ENCODE results near the gene CEP85.

Gene CEP85

DNA sequence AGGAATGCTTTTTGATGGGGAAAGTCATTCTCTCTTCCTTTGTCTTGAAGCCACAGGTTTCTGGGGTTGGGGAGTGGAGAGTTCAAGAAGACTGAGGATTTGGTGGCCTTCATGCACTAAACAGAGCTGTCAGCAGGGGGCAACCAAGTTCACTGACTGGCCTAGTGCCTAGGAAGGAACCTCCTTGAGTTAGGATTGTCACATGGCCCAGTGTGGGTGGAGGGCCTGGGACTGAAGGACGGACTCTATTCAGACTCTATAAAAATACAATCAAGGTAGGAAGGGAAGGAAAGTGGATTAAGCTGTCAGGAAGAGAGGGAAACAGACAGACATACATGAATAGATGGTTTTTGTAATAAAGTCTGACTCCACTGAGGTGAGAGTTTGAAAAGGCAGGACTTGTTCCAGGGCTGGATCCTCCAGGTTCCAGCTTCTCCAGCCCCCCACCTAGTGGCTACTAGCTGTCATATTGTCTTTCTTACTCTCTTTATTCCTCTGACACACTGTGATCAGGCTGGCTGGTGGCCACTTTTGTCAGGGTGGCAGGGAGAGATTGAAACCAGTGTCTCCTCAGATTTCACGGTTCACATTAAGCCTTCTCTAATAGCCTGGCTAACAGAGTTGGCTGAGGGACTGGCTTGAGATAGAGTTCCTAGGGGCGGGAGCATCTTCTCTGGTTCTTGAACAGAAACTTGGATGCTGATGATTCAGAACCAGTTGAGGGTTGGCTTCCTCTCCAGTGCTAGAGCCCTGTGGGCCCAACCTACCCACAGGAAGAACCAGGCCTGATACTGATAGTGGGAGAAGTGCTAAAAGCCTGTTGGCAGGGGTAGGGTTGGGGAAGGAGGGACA lies 41.8 kb downstream of the CEP85 start:
- TF ChIP-seq POLR2A (IDR thresholded peaks at IDR 0.05; ENCODE audit: low read depth, low read length), result no peak
- FAIRE-seq (peak; percentile 83), DNase-seq (ENCODE audit: insufficient read length, low spot score) (peak; percentile 69)

- peak; percentile 75 for FAIRE-seq
- DNase-seq (ENCODE audit: insufficient read length, low spot score), result no peak
- TF ChIP-seq TAF1 (IDR thresholded peaks at IDR 0.05; ENCODE audit: low read depth, low read length) (no peak), SPI1 (IDR thresholded peaks at IDR 0.05; ENCODE audit: low read depth, low read length) (0 out of 2 replicates have a peak, but pooled peaks have one; percentile 21)
Observed at GRCh38 chr1:26276432-26276838, 42.4 kb downstream of the CEP85 start.

GRCh38 chr1:26277261-26277661 lies 43.3 kb downstream of the CEP85 start:
- no peak for DNase-seq (ENCODE audit: insufficient read length, low spot score)
- TF ChIP-seq PAX5 (IDR thresholded peaks at IDR 0.05; ENCODE audit: insufficient read depth, low read length, severe bottlenecking) (no peak), TAF1 (IDR thresholded peaks at IDR 0.05; ENCODE audit: low read depth, low read length) (no peak)
- no peak for FAIRE-seq

GRCh38 chr1:26277719-26278118 lies 43.7 kb downstream of the CEP85 start:
- DNase-seq (ENCODE audit: insufficient read length, low spot score) (no peak), FAIRE-seq (no peak)
- TF ChIP-seq SPI1 (IDR thresholded peaks at IDR 0.05; ENCODE audit: low read depth, low read length) (no peak), POLR2A (IDR thresholded peaks at IDR 0.05; ENCODE audit: low read depth, low read length) (no peak), PAX5 (IDR thresholded peaks at IDR 0.05; ENCODE audit: insufficient read depth, low read length, severe bottlenecking) (no peak), POU2F2 (IDR thresholded peaks at IDR 0.05; ENCODE audit: low read depth, low read length) (no peak), TAF1 (IDR thresholded peaks at IDR 0.05; ENCODE audit: low read depth, low read length) (no peak), POLR2AphosphoS5 (IDR thresholded peaks at IDR 0.05; ENCODE audit: low read depth, low read length) (no peak)

GRCh38 chr1:26278303-26278702 lies 44.3 kb downstream of the CEP85 start:
- no peak for DNase-seq (ENCODE audit: insufficient read length, low spot score)
- TF ChIP-seq POLR2A (IDR thresholded peaks at IDR 0.05; ENCODE audit: low read depth, low read length) (no peak), POLR2AphosphoS5 (IDR thresholded peaks at IDR 0.05; ENCODE audit: low read depth, low read length) (no peak), TAF1 (IDR thresholded peaks at IDR 0.05; ENCODE audit: low read depth, low read length) (no peak), PAX5 (IDR thresholded peaks at IDR 0.05; ENCODE audit: insufficient read depth, low read length, severe bottlenecking) (no peak), POU2F2 (IDR thresholded peaks at IDR 0.05; ENCODE audit: low read depth, low read length) (no peak), SPI1 (IDR thresholded peaks at IDR 0.05; ENCODE audit: low read depth, low read length) (no peak)
- FAIRE-seq, result no peak

DNA sequence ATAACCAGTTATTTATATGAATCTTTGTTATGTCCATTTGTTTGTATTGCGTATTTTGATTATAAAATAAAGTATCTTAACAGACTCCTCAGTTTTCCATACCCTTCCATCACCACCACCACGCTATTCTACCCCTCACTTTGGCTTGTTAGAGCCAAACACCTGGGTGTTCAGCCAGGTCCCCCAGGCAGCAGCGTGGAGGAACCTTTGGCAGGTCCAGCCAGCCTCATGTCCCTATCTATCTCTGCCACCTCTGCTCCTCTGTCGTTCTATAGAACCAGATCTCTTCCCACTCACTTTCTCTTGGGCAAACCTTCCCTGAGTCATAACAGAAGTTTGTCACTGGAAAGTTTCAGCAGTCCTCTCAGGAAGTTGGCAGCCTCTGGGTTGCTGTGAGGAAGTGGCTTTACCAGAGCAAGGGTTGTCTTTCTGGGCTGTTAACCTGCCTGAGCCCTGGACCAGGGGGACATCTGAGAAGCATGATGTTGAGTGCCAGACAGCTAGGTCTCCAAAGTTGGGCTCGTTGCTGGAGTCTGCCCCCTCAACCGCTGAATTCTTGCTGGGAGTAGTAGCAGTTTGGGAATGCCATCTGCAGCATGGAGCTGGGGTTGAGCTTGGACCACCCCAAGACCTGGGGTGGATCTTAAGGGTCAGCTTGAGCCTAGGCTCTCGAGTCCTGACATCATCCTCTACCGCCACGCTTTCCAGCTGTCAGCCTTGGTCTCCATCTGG lies 44.9 kb downstream of the CEP85 start:
- DNase-seq (ENCODE audit: insufficient read length, low spot score) (no peak), FAIRE-seq (peak; percentile 13)
- TF ChIP-seq SPI1 (IDR thresholded peaks at IDR 0.05; ENCODE audit: low read depth, low read length) (peak; percentile 65), POLR2AphosphoS5 (IDR thresholded peaks at IDR 0.05; ENCODE audit: low read depth, low read length) (no peak)

DNA sequence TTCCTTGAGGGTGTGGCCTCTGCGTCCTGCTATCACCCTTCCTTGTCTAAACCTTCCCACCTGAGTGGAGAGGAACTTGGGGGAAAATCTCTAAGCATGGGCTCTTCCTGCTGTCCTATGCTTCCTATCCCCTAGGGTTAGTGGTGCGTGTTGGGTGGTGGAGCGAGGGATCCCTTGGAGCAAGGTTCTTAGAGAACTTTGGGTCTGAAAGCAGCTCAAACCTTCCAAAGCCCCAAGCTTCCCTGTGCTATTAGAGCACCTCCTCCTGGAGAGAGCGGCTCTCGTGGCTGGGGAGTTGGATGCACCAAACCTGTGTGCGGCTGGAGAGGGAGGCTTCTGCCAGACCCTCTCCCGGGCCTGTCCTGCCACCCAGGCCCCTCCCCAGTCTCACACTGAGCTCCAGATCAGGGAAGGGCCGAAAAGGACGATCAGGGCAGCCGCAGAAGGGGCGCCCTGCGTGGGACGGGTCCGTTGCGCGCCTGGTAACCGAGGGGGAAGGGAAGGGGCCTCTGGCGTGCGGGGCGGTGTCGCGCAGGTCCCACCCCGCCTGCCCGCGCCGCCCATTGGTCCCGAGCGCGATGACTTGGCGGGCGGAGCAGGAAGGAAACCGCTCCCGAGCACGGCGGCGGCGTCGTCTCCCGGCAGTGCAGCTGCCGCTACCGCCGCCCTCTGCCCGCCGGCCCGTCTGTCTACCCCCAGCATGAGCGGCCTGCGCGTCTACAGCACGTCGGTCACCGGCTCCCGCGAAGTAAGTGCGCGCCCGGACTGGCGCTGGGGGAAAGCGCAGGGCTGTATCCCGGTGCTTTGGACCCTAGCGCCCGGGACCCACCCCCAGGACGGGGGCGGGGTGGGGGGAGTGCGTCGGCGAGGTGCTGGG lies 45.7 kb downstream of the CEP85 start, which contains the start of gene SH3BGRL3:
Gene SH3BGRL3, plus strand, starts transcription at position 631 of the 877 bp plus-strand sequence. Its CDS starts 70 bp downstream, at position 701.
- FAIRE-seq (peak; percentile 85), DNase-seq (ENCODE audit: insufficient read length, low spot score) (peak; percentile 94)
- TF ChIP-seq POU2F2 (IDR thresholded peaks at IDR 0.05; ENCODE audit: low read depth, low read length), result 0 out of 2 replicates have a peak, but pooled peaks have one; percentile 22
- no peak for TF ChIP-seq PAX5 (IDR thresholded peaks at IDR 0.05; ENCODE audit: insufficient read depth, low read length, severe bottlenecking)
- peak; percentile 73 for TF ChIP-seq POLR2A (IDR thresholded peaks at IDR 0.05; ENCODE audit: low read depth, low read length)
- no peak for TF ChIP-seq TAF1 (IDR thresholded peaks at IDR 0.05; ENCODE audit: low read depth, low read length)

- FAIRE-seq (no peak), DNase-seq (ENCODE audit: insufficient read length, low spot score) (no peak)
- no peak for TF ChIP-seq POU2F2 (IDR thresholded peaks at IDR 0.05; ENCODE audit: low read depth, low read length)
Observed at GRCh38 chr1:26280333-26281042, 46.5 kb downstream of the CEP85 start.

DNA sequence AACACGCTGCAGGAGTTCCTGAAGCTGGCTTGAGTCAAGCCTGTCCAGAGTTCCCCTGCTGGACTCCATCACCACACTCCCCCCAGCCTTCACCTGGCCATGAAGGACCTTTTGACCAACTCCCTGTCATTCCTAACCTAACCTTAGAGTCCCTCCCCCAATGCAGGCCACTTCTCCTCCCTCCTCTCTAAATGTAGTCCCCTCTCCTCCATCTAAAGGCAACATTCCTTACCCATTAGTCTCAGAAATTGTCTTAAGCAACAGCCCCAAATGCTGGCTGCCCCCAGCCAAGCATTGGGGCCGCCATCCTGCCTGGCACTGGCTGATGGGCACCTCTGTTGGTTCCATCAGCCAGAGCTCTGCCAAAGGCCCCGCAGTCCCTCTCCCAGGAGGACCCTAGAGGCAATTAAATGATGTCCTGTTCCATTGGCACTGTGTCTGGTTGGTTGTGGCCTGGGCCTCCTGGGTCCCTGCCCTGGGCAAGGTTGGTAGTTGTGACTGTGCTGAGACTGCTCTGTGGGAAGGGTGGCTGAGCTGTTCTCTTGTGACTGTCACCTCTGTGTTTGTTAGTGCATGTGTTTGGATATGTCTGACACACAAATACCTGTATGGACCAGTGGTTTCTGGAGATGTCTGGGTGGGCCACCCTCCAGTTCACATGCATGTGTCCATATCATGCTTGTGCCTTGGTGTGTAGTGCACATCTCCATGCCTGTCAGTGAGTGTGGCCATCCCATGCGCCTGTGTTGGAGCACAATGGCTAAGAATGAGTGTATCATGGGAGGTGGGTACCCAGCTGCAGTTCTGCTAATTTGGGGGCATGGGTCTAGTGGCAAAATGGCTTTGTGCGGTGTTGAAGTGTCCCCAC lies 47.3 kb downstream of the CEP85 start:
- FAIRE-seq (no peak), DNase-seq (ENCODE audit: insufficient read length, low spot score) (no peak)
- TF ChIP-seq POU2F2 (IDR thresholded peaks at IDR 0.05; ENCODE audit: low read depth, low read length), result no peak
- TF ChIP-seq POLR2AphosphoS5 (IDR thresholded peaks at IDR 0.05; ENCODE audit: low read depth, low read length), result no peak
- TF ChIP-seq POLR2A (IDR thresholded peaks at IDR 0.05; ENCODE audit: low read depth, low read length), result no peak
- TF ChIP-seq SPI1 (IDR thresholded peaks at IDR 0.05; ENCODE audit: low read depth, low read length), result no peak
- TF ChIP-seq PAX5 (IDR thresholded peaks at IDR 0.05; ENCODE audit: insufficient read depth, low read length, severe bottlenecking), result no peak
- TF ChIP-seq TAF1 (IDR thresholded peaks at IDR 0.05; ENCODE audit: low read depth, low read length), result no peak

Data from GM12891 (cell line).